ENCODE measurements around the gene TRIM42. TPM values are rescaled to one million over a fixed set of nuclear protein-coding genes. Genes with fewer than 3 reads are reported as not detected.

Gene TRIM42
- total RNA-seq, 1 donor from 2014 or later, result not detected

- H3K4me3 ChIP-seq (ENCODE audit: insufficient read depth, low read depth, low read length), result no peak overlapping the region
- H4K20me1 ChIP-seq (ENCODE audit: insufficient read depth, low read length), result no peaks in the 10 kb centered on the region
- H3K27me3 ChIP-seq (ENCODE audit: insufficient read depth, low read length), result no peaks in the 10 kb centered on the region
- Mint-ChIP-seq H3K36me3 (ENCODE audit: low read depth, unreplicated experiment) (no peaks in the 10 kb centered on the region), H3K4me1 (ENCODE audit: low read depth, unreplicated experiment) (no peaks in the 10 kb centered on the region), H3K9me3 (ENCODE audit: unreplicated experiment) (no peaks in the 10 kb centered on the region), H3K27ac (ENCODE audit: unreplicated experiment) (no peak overlapping the region), H3K4me3 (ENCODE audit: unreplicated experiment) (no peak overlapping the region), H3K27me3 (ENCODE audit: low read depth, unreplicated experiment) (peaks cover 3% of the 10 kb centered on the region)
- no peak overlapping the region for H3K9ac ChIP-seq (ENCODE audit: low read length)
- no peaks in the 10 kb centered on the region for H3K79me2 ChIP-seq (ENCODE audit: insufficient read depth, low read length)
- H2AFZ ChIP-seq (ENCODE audit: low read depth, low read length), result no peak overlapping the region
- TF ChIP-seq CTCF (IDR thresholded peaks at IDR 0.05; ENCODE audit: insufficient read depth, low read depth, low read length) (no peak), EZH2 (IDR thresholded peaks at IDR 0.05; ENCODE audit: insufficient read depth, low read length) (no peak)
- DNase-seq (ENCODE audit: low read depth) (no peak), FAIRE-seq (no peak)
- H3K9me3 ChIP-seq (ENCODE audit: insufficient read depth, low read depth, low read length), result no peaks in the 10 kb centered on the region
- H3K4me1 ChIP-seq (ENCODE audit: insufficient read depth, low read length), result no peaks in the 10 kb centered on the region
- no peaks in the 10 kb centered on the region for H3K36me3 ChIP-seq (ENCODE audit: insufficient read depth, low read length)
- H3K27ac ChIP-seq (ENCODE audit: low read depth, low read length), result no peak overlapping the region
- no peak overlapping the region for H3K4me2 ChIP-seq (ENCODE audit: low read length)
These were observed 9.1 kb downstream of the TRIM42 start for GRCh38 chr3:140686948-140687347.

- no peaks in the 10 kb centered on the region for H3K36me3 ChIP-seq (ENCODE audit: insufficient read depth, low read length)
- FAIRE-seq, result no peak
- no peak for TF ChIP-seq CTCF (IDR thresholded peaks at IDR 0.05; ENCODE audit: insufficient read depth, low read depth, low read length)
- TF ChIP-seq EZH2 (IDR thresholded peaks at IDR 0.05; ENCODE audit: insufficient read depth, low read length), result no peak
These were observed 17.6 kb downstream of the TRIM42 start for GRCh38 chr3:140695361-140696061.

GRCh38 chr3:140699516-140700231, 21.8 kb downstream of the TRIM42 start:
- FAIRE-seq (no peak), DNase-seq (ENCODE audit: low read depth) (no peak)
- no peaks in the 10 kb centered on the region for H3K9me3 ChIP-seq (ENCODE audit: insufficient read depth, low read depth, low read length)
- Mint-ChIP-seq H3K4me3 (ENCODE audit: unreplicated experiment) (no peak overlapping the region), H3K27ac (ENCODE audit: unreplicated experiment) (no peak overlapping the region), H3K36me3 (ENCODE audit: low read depth, unreplicated experiment) (no peaks in the 10 kb centered on the region), H3K4me1 (ENCODE audit: low read depth, unreplicated experiment) (peaks cover 15% of the 10 kb centered on the region), H3K9me3 (ENCODE audit: unreplicated experiment) (peaks cover 7% of the 10 kb centered on the region), H3K27me3 (ENCODE audit: low read depth, unreplicated experiment) (peaks cover 10% of the 10 kb centered on the region)
- H3K9ac ChIP-seq (ENCODE audit: low read length), result no peak overlapping the region
- H2AFZ ChIP-seq (ENCODE audit: low read depth, low read length), result no peak overlapping the region
- no peaks in the 10 kb centered on the region for H3K36me3 ChIP-seq (ENCODE audit: insufficient read depth, low read length)
- no peaks in the 10 kb centered on the region for H3K79me2 ChIP-seq (ENCODE audit: insufficient read depth, low read length)
- H3K27ac ChIP-seq (ENCODE audit: low read depth, low read length), result no peak overlapping the region
- H3K4me2 ChIP-seq (ENCODE audit: low read length), result no peak overlapping the region
- H3K27me3 ChIP-seq (ENCODE audit: insufficient read depth, low read length), result no peaks in the 10 kb centered on the region
- TF ChIP-seq CTCF (IDR thresholded peaks at IDR 0.05; ENCODE audit: insufficient read depth, low read depth, low read length) (no peak), EZH2 (IDR thresholded peaks at IDR 0.05; ENCODE audit: insufficient read depth, low read length) (no peak)
- H3K4me1 ChIP-seq (ENCODE audit: insufficient read depth, low read length), result no peaks in the 10 kb centered on the region
- H3K4me3 ChIP-seq (ENCODE audit: insufficient read depth, low read depth, low read length), result no peak overlapping the region
- no peaks in the 10 kb centered on the region for H4K20me1 ChIP-seq (ENCODE audit: insufficient read depth, low read length)

More at GRCh38 chr3:140695361-140696061, 17.6 kb downstream of the TRIM42 start:
- no peak for DNase-seq (ENCODE audit: low read depth)
- Histone ChIP-seq H3K27ac (ENCODE audit: low read depth, low read length) (no peak overlapping the region), H3K4me3 (ENCODE audit: insufficient read depth, low read depth, low read length) (no peak overlapping the region), H2AFZ (ENCODE audit: low read depth, low read length) (no peak overlapping the region), H3K79me2 (ENCODE audit: insufficient read depth, low read length) (no peaks in the 10 kb centered on the region), H3K27me3 (ENCODE audit: insufficient read depth, low read length) (no peaks in the 10 kb centered on the region), H3K4me1 (ENCODE audit: insufficient read depth, low read length) (no peaks in the 10 kb centered on the region), H3K4me2 (ENCODE audit: low read length) (no peak overlapping the region), H3K9ac (ENCODE audit: low read length) (no peak overlapping the region), H3K9me3 (ENCODE audit: insufficient read depth, low read depth, low read length) (no peaks in the 10 kb centered on the region), H4K20me1 (ENCODE audit: insufficient read depth, low read length) (no peaks in the 10 kb centered on the region)
- Mint-ChIP-seq H3K27me3 (ENCODE audit: low read depth, unreplicated experiment) (no peaks in the 10 kb centered on the region), H3K4me3 (ENCODE audit: unreplicated experiment) (no peak overlapping the region), H3K9me3 (ENCODE audit: unreplicated experiment) (no peaks in the 10 kb centered on the region), H3K4me1 (ENCODE audit: low read depth, unreplicated experiment) (peaks cover 19% of the 10 kb centered on the region), H3K36me3 (ENCODE audit: low read depth, unreplicated experiment) (no peaks in the 10 kb centered on the region), H3K27ac (ENCODE audit: unreplicated experiment) (peak overlapping the region; percentile 90)
